HG03066 (cell line): Measurements from ENCODE around the gene FASTK.
A peak's percentile ranks its signal among the peaks of the same experiment; 100 is the strongest.

Experiments
- ATAC-seq: cut with Tn5 transposase; IDR thresholded peaks from one replicate; pipeline ENCODE4 v1.9.1; 2021; ENCODE audit warnings: low read depth; ENCODE audit not compliant: unreplicated experiment

FASTK gene

DNA sequence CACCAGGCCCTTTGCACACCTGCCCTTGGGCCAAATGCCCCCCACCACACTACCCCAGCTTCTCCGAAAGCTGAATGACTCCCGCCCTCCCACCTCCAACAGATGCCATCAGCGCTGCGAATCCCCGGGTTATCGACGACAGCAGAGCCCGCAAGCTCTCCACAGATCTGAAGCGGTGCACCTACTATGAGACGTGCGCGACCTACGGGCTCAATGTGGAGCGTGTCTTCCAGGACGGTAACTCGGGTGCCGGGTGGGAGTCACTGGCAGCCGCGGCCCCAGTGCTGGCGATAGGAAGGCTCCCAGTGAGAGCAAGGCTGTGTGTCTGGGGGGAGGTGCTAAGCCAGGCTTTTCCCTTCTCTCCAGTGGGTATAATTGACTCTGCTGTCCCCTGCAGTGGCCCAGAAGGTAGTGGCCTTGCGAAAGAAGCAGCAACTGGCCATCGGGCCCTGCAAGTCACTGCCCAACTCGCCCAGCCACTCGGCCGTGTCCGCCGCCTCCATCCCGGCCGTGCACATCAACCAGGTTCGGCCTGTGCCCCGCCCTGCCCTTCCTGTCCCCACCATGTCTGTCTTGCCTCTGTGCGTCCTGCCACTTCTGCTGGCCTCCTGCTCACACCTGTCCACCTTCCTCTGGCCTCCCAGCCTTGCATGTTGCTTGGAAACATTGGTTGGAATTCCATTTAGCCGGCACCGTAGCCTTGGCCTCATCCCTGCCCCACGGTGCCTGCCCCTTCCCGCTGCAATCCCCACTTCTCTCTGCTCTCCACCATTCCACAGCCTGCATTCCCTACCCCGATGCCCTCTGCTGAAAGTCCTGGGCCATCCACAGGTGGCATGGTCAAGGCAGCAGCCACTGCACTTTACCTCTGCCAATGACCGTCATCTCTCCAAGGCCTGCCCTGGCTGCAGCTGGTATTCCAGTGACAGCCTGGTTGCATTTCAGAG lies 37.8 kb upstream of the FASTK start:
- ATAC-seq = no peak

DNA sequence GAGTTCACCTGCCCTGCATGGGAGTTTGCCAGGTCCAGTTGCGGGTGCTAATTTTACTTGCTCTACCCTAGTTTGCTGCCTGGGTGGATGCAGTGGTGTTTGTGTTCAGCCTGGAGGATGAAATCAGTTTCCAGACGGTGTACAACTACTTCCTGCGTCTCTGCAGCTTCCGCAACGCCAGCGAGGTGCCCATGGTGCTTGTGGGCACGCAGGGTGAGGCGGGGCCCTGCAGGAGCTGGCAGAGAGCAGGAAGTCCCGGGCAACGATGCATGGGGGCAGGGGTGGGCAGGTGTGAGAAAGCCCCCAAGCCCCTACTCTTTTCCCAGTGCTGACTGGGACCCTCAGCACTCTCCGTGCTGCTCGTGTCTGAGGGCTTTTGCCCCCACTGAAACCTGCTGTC lies 37.0 kb upstream of the FASTK start:
- ATAC-seq = no peak

DNA sequence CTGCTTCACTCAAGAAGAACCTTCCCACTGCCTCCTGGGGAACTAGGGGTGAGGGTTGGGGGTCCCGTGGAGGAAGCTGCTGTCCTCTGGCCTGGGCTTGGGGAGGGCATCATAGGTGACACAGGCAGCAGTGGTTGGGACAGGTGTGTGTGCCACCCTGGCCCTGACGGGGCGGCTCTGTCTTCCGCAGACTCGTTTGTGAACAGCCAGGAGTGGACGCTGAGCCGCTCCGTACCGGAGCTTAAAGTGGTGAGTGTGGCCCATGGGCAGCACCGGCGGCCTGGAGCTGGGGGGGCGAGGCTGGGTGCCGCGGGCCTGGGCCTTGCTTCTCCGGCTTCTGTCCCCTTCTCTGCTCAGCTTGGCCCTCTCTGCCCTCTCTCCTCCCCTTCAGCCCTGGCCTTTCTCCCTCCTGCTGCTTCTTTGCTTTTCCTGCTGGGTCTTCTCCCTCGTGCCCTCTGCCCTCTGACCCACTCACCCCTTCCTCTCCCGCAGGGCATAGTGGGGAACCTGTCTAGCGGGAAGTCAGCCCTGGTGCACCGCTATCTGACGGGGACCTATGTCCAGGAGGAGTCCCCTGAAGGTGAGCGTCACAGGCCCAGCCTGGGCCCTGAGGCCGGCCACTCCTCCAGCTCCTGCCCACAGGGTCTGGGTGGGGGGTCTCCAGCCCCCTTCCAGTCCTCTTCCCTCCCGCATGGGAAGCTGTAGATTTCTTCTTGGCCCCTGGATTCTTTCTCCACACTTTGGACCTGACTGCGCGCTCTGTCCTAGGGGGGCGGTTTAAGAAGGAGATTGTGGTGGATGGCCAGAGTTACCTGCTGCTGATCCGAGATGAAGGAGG lies 36.2 kb upstream of the FASTK start:
- no peak for ATAC-seq

DNA sequence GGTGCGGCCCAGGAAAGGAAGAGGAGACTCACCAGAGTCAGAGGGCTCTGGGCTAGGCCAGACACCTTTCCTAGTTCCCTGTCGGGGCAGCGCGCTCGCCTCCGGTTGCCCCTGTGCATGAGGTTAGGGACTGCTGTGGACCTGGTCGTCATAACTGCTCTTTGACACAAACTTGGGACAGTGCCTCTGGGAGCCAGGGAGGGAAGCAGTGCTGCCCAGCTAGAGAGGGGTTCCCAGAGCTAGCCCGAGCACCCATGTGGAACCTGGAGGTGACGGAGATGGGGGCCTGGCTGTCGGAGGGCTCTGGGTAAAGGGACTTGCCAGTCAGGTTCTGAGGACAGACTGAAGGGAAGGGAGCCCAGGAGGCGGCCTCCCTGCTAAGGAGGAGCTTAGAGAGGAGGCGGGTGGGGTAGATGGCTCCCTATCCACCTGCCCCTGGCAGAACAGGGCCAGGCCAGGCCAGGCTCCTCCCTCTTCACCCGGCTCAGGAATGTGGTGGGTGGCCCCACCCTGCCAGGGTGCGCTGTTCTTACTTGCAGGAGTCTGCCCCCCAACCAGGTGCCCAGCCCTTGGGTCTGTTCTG lies 35.3 kb upstream of the FASTK start:
- no peak for ATAC-seq

DNA sequence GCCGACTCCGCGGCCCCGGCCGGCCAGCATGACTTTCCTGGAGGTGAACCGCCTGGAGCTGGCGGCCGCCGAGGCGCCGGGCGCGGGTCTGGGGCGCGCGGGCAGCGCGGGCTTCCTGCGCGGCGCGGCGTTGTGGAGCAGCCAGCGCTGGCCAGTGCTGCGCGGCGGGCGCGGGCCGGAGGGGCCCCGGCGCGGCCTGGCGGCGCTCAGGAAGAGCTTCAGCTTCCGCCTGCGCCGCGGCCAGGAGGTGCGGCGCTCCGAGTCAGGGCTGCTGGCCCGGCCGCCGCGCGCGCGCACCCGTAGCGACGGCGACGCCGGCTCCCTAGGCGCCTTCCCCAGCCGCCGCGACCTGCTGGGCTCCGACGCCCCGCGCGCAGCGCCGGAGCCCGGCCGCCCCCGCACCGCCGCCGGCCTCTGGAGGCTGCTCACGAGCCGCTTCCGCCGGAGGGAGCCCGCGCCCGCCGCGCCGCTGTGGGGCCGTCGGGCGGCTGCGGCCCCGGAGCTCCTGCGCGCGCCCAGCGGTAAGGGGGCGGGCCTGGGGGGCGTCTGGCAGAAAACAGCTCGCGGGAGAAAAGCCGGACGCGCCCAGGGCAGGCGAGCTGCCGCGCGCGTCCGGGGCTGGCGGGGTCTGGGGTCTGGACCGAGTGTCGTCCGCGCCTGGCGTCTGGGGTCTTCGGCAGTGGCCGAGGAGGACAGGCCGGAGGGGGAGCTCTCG lies 34.7 kb upstream of the FASTK start:
- no peak for ATAC-seq

DNA sequence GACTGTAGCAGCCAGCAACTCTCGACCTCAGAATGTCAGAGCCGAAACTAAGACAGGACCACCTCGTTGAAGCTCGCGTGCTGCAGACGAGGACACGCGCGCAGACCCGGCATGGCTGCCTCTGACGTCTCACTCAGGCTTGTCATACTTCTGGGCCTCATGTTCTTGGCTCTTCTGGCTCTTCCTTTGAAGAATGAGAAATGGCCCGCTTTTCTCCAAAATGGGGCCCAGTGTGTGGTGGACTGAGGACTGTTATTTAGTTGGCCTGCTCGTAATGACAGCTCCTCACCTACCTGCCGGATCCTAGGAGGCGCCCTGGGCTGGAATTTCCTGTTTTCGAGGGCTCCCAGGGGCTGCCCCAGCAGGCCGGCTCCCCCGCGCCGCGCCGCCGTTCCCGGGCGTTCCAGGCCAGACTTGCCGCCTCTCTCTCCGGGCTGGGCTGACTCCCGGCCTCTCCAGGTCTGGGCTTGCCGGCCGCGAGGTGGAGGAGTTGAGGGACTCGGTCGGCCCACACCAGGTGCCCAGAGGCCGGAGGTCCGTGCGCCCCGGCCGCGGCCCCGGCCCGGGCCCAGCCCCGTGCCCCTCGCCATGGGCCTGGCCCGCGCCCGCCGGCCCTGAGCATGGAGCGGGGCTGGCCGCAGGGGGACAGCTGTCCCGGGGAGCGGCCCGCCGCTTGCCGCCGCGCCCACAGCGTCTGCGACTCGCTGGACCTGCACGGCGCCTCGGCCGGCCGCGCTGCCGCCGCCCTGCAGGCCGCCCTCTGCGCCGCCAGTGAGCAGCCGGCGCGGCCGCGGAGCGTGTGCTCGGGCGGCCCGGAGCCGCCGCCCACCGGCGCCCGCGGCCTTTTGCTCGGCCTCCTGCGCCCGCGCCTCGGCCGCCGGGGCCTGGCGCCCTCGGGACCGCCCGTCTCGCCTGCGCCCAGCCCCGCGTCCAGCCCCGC lies 33.8 kb upstream of the FASTK start:
- no peak for ATAC-seq

DNA sequence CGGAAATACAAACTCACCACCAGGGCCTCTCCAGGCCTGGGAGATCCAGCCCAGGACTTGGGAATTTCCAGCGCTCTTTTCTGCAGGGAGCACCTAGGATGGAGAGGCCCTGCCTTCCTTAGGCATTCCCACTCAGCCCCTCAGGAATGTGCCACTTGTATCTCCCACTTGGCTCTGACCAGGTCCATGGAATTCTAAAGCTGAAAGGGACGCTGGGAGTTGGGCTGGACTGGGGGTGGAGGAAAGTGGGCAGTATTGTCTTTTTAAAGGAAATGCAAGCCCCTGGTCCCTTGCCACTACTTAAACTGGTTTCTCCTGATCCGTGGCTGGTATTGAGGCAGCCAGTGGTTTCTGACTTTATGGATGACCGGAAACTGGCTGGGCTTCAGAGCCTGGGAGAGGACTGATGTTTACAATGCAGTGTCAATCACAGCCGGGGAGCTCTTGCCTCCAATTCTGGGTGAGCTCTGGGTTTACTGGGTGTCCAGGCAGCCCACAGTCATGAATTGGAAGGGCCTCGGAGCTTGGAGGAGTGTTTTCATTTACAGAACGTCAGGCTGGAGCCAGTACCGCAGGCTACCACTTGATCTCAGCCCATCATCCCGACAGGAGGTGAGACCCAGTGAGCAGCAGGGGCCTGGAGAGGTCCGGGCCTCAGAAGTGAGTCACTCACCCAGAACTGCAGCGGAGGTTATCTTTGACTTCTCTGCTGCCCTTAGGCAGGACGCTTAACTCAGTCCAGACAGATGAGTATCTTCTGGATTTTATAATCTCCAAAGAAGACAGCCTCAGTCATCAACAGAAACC lies 32.9 kb upstream of the FASTK start:
- ATAC-seq = no peak

DNA sequence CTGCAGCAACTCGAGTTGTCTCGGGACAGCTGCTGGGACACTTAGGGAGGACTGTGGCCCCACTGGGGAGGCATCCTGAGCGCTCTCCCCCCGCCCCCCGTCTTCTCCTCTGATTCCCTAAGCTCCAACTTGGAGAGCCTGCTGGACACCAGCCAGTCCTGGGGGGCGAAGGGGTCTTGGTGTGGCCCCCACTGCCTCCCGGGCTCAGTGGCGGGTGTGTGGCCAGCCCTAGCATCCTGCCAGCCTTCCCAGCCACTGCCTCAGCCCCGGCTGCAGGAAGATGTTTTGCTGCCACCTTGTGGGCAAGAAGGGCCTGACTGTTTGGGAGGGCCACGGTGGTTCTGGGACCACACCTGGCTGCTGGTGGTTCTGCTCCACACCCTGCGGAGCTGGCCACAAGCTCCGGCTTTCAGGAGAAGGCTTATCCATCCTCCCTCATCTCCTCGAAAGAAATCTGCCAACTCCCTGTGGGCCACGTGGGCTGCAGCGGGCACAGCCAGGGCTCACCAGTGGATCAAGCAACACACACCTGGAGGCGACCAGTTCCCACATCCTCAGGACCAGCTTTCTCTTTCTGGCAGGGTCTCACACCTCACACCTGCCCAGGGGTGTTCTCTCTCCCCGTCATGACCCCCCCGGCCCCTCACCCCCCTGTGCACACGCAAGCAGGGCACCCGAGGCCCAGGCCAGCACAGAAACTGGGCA lies 30.5 kb upstream of the FASTK start:
- peak; percentile 78 for ATAC-seq

DNA sequence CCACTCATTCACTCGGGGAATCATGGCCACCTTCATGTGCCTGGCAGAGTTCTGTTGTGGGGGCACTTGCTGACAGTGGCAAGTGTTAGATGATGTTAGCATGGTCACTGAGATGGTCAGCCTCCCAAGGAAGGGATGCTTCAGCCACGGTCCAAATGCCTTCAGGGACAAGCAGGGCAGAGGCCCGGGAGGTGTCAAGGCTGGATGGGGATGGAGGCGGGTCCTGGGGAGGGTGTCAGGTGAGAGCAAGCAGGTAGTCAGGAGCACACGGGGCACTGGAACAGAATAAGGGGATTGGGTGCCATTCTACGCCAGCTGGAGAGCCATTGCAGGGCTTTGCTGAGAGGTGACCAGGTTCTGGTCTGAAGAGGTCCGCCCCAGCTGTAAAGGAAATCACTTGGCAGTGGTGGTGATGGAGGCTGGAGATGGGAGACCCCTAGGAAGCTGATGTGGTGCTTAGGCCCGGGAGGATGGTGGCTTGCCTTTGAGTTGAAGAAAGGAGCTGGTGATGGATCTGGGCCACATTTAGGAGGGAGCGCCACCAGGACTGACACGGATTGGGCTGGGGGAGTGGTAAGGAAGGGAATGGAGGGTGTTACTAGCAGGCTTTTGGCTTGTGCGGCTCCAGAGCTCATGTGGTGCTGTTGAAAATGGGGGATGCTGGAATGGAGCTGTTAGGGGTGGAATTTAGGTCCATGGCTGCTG lies 29.8 kb upstream of the FASTK start:
- ATAC-seq = no peak

DNA sequence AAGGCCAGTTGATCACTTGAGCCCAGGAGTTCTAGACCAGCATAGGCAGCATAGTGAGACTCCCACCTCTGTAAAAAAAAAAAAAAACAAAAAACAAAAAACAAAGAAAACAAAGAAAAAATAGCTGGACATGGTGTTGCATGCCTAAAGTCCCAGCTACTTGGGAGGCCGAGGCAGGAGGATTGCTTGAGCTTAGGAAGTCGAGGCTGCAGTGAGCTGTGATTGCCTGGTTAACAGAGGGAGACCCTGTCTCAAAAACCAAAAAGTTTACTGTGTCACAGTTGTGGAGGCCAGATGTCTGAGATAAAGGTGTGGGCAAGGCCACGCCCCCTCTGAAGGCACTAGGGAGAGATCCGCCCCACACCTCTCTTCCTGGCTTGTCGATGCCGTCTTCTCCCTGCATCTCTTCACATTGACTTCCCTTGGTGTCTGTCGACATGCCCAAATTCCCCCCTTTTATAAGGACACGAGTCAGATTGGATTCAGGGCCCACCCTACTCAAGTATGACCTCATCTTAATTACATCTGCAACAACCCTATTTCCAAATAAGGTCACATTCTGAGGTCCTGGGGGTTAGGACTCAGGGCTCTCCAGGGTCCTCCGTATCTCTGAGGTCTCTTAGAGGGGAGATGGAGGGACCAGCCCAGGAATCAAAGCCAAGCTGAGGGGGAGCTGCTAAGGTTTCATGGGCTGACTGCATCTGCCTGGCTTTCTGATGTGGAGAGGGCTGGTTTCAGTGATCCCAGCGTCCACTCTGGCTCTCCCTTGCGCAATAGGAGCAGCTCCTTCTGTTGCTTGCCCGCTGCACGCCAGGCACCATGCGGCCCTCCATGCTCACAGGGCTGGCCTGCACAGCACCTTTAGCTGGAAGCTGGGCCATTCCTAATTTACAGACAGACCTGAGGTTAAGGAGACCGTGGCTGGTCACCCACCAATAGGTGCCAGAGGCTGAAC lies 28.8 kb upstream of the FASTK start:
- no peak for ATAC-seq

DNA sequence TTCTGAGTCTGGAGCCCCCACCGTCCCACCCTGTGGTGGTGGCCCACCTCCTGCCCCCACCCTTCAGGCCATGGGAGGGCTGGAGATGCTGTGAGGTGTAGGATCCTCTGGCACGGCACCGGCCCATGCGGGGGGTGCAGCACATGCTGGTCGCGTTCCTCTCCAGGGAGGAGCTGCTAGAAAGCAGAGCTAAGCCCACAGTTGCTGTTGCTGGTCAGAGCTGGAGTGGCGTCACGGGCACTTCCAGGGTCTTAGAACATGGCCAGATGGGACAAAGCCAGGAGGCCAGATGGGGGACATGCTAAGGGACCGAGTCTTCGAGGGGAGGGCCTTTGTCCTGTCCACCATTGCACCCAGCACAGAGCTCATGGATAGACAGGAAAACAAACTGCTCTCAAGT lies 27.3 kb upstream of the FASTK start:
- ATAC-seq = no peak

DNA sequence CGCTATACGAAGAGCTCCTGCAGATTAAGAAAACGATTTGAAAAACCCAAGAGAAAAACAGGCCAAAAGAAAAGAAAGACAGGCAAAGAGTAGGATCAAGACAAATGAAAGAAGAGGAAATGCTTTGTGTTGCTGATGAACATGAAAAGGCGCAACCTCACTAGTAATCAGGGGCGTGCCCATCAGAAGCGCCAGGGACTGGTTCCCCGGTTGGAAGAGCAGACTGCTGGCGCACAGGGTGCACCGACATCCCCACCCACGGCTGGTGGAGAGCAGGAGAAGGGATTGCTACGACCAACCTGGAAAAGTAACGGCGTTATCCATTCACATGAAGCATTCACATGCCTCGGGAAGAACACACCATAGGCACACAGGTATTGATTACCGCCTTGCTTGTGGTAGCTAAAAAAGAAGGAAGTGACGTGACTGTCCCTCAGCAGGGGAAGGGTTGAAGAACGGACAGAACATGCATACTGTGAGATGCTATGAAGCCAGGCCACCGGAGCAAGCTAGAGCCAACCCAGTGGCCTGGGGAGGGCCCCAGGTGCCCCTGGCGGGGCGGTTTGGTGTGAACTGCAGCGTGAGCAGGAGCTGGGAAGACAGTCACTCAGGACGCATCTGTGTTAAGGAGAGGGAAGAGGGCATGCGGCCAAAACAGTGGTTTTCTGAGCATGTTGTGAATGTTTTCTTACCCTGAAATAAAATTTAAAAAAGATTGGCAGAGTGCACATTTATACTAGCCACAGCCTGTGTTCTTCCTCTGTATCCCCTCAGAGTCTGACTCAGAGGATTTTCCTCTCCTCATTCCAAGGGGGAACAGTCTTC lies 24.0 kb upstream of the FASTK start:
- ATAC-seq = no peak

DNA sequence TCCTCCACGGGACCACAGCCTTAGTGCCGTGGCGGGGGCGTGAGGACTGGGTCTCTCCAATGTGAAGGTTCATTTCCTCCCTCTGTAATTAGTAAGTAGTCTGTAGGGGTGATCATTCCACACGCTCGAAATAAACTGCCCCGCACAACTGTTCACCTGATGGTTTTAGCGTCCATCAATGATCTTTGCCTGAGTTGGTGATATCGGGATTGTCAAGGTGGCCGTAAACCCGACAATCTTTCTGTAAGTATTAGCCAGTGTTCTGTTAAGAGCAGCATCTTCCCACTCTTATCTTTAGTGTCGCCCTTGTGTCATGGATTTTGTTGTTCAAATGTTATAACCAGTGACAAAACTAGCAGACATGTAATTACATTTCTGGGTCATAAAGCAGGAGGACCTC lies 23.4 kb upstream of the FASTK start:
- ATAC-seq = no peak

DNA sequence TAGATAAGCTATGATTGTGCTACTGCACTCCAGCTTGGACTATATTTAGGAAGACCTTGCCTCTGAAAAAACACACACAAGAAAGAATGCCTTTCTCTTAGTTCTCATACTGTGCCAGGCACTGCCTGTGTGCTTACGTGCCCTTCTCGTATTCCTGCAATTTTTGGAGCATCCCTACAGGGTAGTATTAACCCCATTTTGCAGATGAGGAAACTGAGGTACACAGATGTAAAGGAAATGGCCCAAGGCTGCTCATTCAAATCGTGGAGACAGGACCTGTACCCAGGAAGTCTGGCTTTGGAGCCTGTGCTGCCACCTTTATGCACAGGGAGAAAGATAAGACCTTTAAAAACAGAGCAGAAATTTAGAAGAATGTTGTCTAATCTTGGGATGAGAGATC lies 22.4 kb upstream of the FASTK start:
- ATAC-seq = no peak

DNA sequence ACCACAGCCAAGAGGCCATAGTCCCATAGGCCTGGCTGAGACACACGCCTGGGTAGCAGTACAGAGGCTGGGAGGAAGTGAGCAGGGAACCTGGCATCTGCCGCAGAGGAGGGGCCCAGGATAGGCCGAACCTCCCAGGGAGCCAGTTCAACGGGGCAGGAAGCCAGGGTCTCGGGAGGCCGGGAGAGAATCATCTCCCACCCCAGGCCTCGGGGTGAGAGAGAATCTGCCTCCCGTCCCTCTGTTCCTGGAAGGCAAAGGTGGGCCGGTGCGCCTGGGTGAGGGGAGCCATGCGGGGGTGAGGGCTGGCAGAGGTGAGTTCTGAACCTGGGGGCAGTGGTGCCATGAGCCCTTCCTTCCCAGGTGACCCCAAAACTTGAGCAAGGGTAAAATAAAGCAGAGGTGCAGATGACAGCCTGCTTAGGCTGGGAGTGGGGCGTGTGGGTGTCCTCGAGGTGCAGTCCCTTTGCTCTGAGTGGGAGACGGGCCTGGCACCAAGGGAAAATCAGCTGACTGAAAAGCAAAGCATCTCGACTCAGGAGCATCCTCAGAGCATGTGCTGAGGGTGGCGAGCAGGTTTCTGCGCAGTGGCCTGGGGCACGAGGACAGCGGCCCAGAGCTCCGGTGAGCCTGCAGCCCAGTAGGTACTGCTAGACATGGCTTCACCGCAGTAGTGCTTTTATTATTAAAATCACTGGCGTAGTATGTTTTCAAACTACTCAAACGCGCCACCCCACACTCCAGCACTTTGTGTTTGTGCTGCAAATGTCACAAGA lies 21.2 kb upstream of the FASTK start:
- no peak for ATAC-seq
